ENCODE measurements around the gene DTWD2.

- no peak for TF ChIP-seq CTCF (conservative IDR thresholded peaks at IDR 0.05; ENCODE audit: low read length)
- no peak for TF ChIP-seq EZH2phosphoT487 (IDR thresholded peaks at IDR 0.05; ENCODE audit: borderline replicate concordance)
Measured at GRCh38 chr5:118834710-118835109, 153.6 kb downstream of the DTWD2 start.
